Measurements from ENCODE around the gene MRPL33.
A peak's percentile ranks its signal among the peaks of the same experiment; 100 is the strongest.

MRPL33 gene

DNA sequence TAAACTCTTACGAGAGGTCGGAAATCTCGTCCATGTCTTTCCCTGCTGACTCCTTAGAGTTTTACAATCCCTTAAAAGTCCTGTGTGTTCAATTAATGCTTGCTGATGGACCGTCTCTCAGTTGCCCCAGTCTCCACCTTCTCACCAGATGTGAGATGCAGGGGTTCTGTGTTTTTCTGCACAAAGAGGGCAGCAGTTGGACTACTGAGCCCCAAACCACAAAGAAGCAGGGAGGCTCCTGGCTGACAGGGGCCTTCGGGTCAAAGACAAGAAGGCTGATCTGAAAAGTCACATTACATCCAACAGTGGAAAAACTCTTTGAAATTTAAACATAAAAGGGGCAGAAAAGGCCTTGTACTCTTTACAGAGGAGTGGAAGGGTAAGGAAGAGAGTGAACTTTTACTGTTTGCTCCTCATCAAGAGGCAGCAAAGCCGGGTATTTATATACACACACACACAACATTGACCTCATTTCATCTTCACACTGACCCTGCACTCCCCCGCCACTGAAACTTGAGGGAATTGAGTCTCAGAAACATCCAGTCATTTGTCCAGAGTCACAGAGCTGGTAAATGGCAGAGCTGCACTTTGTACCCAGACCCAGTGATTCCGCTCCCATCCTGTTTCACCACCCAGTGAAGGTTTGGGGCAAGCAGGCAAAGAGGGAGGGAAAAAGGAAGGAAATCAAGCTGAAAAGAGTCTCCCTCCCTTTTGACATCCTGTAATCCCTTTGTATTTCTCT, 23.7 kb downstream of the MRPL33 start:
- TF ChIP-seq NFIC (IDR thresholded peaks at IDR 0.05): no peak
- no peak for TF ChIP-seq EP300 (IDR thresholded peaks at IDR 0.05; ENCODE audit: borderline replicate concordance)
- no peak for TF ChIP-seq EGR1 (IDR thresholded peaks at IDR 0.05)
- no peak for TF ChIP-seq ZBTB7A (IDR thresholded peaks at IDR 0.05; ENCODE audit: low read depth)
- TF ChIP-seq CREB1 (IDR thresholded peaks at IDR 0.05; ENCODE audit: low read depth): no peak
- TF ChIP-seq TCF12 (IDR thresholded peaks at IDR 0.05; ENCODE audit: low read depth): no peak
- TF ChIP-seq, protein P1, sequence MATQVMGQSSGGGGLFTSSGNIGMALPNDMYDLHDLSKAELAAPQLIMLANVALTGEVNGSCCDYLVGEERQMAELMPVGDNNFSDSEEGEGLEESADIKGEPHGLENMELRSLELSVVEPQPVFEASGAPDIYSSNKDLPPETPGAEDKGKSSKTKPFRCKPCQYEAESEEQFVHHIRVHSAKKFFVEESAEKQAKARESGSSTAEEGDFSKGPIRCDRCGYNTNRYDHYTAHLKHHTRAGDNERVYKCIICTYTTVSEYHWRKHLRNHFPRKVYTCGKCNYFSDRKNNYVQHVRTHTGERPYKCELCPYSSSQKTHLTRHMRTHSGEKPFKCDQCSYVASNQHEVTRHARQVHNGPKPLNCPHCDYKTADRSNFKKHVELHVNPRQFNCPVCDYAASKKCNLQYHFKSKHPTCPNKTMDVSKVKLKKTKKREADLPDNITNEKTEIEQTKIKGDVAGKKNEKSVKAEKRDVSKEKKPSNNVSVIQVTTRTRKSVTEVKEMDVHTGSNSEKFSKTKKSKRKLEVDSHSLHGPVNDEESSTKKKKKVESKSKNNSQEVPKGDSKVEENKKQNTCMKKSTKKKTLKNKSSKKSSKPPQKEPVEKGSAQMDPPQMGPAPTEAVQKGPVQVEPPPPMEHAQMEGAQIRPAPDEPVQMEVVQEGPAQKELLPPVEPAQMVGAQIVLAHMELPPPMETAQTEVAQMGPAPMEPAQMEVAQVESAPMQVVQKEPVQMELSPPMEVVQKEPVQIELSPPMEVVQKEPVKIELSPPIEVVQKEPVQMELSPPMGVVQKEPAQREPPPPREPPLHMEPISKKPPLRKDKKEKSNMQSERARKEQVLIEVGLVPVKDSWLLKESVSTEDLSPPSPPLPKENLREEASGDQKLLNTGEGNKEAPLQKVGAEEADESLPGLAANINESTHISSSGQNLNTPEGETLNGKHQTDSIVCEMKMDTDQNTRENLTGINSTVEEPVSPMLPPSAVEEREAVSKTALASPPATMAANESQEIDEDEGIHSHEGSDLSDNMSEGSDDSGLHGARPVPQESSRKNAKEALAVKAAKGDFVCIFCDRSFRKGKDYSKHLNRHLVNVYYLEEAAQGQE (IDR thresholded peaks at IDR 0.05; ENCODE audit: low read depth): no peak
- TF ChIP-seq TAF1 (IDR thresholded peaks at IDR 0.05; ENCODE audit: low read depth): no peak

DNA sequence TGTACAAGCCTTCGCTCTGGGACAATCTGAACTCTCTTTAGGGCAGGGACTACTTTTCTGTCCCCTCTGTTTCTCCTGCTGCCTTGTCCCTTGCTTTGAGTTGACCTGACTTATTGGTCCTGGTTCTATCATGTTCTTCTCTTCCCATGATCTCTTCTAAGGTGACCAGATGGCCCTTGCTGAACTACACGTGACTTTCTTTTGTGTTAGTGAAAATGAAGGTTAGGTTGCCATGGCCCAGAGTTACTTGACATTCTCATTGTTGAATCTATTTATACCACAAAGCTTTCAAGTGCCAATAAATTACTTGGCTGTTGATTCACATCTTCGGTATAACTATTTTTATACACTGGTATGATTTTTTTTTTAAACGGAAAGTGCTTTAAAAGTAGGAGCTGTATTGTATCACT, 24.4 kb downstream of the MRPL33 start:
- no peak for TF ChIP-seq TAF1 (IDR thresholded peaks at IDR 0.05; ENCODE audit: low read depth)
- TF ChIP-seq CREB1 (IDR thresholded peaks at IDR 0.05; ENCODE audit: low read depth): no peak
- TF ChIP-seq, protein P2, sequence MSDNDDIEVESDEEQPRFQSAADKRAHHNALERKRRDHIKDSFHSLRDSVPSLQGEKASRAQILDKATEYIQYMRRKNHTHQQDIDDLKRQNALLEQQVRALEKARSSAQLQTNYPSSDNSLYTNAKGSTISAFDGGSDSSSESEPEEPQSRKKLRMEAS (IDR thresholded peaks at IDR 0.05): no peak
- TF ChIP-seq FOXM1 (IDR thresholded peaks at IDR 0.05; ENCODE audit: borderline replicate concordance, low read depth): no peak
- no peak for TF ChIP-seq ZBTB7A (IDR thresholded peaks at IDR 0.05; ENCODE audit: low read depth)
- TF ChIP-seq, protein P3, sequence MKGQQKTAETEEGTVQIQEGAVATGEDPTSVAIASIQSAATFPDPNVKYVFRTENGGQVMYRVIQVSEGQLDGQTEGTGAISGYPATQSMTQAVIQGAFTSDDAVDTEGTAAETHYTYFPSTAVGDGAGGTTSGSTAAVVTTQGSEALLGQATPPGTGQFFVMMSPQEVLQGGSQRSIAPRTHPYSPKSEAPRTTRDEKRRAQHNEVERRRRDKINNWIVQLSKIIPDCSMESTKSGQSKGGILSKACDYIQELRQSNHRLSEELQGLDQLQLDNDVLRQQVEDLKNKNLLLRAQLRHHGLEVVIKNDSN (IDR thresholded peaks at IDR 0.05): no peak
- no peak for TF ChIP-seq CEBPB (IDR thresholded peaks at IDR 0.05)
- TF ChIP-seq EGR1 (IDR thresholded peaks at IDR 0.05): no peak

DNA sequence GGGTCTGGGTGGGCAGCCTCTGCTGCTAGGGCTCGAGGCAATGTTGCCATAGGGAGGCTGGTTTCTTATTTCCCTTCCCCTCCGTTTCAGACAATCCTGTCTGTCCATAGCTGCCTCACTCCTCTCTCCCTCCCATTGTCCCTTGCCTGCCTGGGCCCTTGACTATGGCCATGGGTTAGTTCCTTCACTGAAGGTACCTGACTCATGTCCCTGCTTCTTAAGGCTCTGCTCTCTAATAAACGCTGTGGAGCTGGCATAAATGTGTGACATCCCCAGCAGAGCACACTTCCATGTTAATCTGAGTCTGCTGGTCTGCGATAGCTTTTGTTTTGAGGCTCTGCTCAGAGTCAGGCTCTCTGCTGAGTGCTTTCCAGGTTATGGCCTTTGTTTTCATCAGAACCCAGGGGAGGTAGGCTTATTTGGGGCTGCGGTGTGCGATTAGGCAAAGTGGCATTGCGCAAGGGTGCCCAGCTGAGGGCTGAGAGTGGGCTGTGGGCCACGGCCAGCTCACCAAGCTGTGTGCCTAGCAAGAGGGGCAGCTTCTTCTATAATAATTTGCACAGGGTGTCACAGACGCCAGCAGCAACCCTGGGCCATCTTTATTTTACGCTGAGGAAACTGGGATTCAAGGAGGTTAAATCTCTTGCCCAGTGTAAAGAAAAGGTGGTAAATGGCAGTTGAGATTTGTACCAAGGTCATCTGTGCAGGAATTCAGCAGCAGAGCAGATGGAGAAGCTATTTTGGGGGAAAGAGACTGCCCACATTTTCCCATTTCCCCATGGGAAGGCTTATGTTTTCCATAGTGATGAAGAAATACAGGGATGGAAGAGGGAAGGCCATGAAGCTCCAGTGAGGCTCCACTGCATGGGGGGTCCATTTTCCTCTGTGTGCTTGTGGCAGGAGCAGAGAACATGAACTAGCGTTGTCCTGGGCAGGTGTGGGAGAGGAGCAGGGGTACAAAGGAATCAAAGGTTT, 25.6 kb downstream of the MRPL33 start:
- TF ChIP-seq EP300 (IDR thresholded peaks at IDR 0.05; ENCODE audit: borderline replicate concordance): no peak
- TF ChIP-seq NFIC (IDR thresholded peaks at IDR 0.05): no peak
- TF ChIP-seq TAF1 (IDR thresholded peaks at IDR 0.05; ENCODE audit: low read depth): no peak
- TF ChIP-seq TCF12 (IDR thresholded peaks at IDR 0.05; ENCODE audit: low read depth): no peak
- TF ChIP-seq, protein P2 (IDR thresholded peaks at IDR 0.05): no peak
- peak; percentile 50 for TF ChIP-seq CEBPB (IDR thresholded peaks at IDR 0.05)

DNA sequence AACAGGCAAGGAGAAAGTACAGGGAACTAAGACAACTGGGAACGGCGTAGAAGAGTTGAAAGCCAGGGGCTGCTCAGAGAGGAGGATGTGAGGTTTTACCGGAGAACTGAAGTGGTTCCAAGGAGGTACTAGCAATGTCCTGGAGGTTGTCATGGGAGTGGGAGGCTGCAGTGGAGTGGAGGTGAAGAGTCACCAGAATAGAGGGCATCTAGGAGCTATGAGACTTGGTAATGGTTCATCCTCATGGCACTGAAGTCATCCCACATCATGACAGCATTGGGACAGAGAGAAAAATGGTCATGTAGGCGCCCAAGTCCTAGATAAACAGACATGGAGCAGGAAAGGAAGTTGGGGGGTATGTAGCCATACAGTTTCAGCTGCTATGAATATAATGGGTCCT, 26.3 kb downstream of the MRPL33 start:
- TF ChIP-seq EP300 (IDR thresholded peaks at IDR 0.05; ENCODE audit: borderline replicate concordance): no peak
- TF ChIP-seq CREB1 (IDR thresholded peaks at IDR 0.05; ENCODE audit: low read depth): no peak
- no peak for TF ChIP-seq RAD21 (IDR thresholded peaks at IDR 0.05; ENCODE audit: low read depth)
- no peak for TF ChIP-seq FOXM1 (IDR thresholded peaks at IDR 0.05; ENCODE audit: borderline replicate concordance, low read depth)
- no peak for TF ChIP-seq ZBTB7A (IDR thresholded peaks at IDR 0.05; ENCODE audit: low read depth)
- TF ChIP-seq TCF12 (IDR thresholded peaks at IDR 0.05; ENCODE audit: low read depth): no peak
- TF ChIP-seq, protein P2 (IDR thresholded peaks at IDR 0.05): no peak
- no peak for TF ChIP-seq NFIC (IDR thresholded peaks at IDR 0.05)
- TF ChIP-seq, protein P1 (IDR thresholded peaks at IDR 0.05; ENCODE audit: low read depth): no peak
- no peak for TF ChIP-seq YY1 (IDR thresholded peaks at IDR 0.05; ENCODE audit: low read depth)
- TF ChIP-seq, protein P3 (IDR thresholded peaks at IDR 0.05): no peak
- no peak for TF ChIP-seq TAF1 (IDR thresholded peaks at IDR 0.05; ENCODE audit: low read depth)
- TF ChIP-seq EGR1 (IDR thresholded peaks at IDR 0.05): no peak
- TF ChIP-seq CEBPB (IDR thresholded peaks at IDR 0.05): no peak

DNA sequence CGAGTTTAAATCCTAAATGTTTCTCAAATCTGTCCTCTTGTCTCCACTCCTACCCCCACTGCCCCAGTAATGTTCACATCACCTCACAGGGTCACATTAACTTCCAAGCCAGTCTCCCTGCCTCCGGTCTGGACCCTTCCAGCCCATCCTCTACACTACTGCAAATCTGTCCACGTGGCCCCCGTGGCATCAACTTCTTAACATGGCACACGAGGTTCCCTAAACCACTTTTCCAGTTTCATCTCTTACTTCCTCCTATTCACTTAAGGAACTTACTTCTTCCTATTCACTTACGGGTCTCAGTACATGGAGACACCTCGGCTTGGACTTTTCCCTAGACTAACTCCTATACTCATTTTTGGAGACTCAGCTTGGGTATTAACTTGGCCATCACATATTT, 27.0 kb downstream of the MRPL33 start:
- TF ChIP-seq NFIC (IDR thresholded peaks at IDR 0.05) (no peak), EP300 (IDR thresholded peaks at IDR 0.05; ENCODE audit: borderline replicate concordance) (no peak), EGR1 (IDR thresholded peaks at IDR 0.05) (no peak), CREB1 (IDR thresholded peaks at IDR 0.05; ENCODE audit: low read depth) (no peak), RAD21 (IDR thresholded peaks at IDR 0.05; ENCODE audit: low read depth) (no peak), YY1 (IDR thresholded peaks at IDR 0.05; ENCODE audit: low read depth) (no peak), TCF12 (IDR thresholded peaks at IDR 0.05; ENCODE audit: low read depth) (no peak), TEAD4 (IDR thresholded peaks at IDR 0.05) (no peak), CEBPB (IDR thresholded peaks at IDR 0.05) (no peak), FOXM1 (IDR thresholded peaks at IDR 0.05; ENCODE audit: borderline replicate concordance, low read depth) (no peak), TAF1 (IDR thresholded peaks at IDR 0.05; ENCODE audit: low read depth) (no peak), ZBTB7A (IDR thresholded peaks at IDR 0.05; ENCODE audit: low read depth) (no peak)
- TF ChIP-seq, protein P3 (IDR thresholded peaks at IDR 0.05): no peak
- TF ChIP-seq, protein P2 (IDR thresholded peaks at IDR 0.05): no peak; the same call in 1 of the 2 replicates
- TF ChIP-seq, protein P1 (IDR thresholded peaks at IDR 0.05; ENCODE audit: low read depth): no peak

Measured in Ishikawa (cell line).